Thoracic aorta (tissue), 2 donors: Measurements from ENCODE around the gene CWC27. TPM values are rescaled to one million over a fixed set of nuclear protein-coding genes. Genes with fewer than 3 reads are reported as not detected.

Experiments
- ATAC-seq: fragments of 150-250 bp; one replicate; pipeline ENCODE4 v1.8.0; 2017; ENCODE audit warnings: low read depth; ENCODE audit not compliant: insufficient number of reproducible peaks, low FRiP score
- DNase-seq: peaks from one replicate; pipeline ENCODE4 v3.0.0-alpha.2; 2020; ENCODE audit warnings: low spot score
- H3K27ac ChIP-seq, 2 donors: fragments of 200-600 bp; sonication (generic); 1 replicate in 1 of 2; 2 replicates in 1 of 2; pipeline ENCODE4 v1.5.1; 2016; ENCODE audit warnings: mild to moderate bottlenecking in 2 of 2, moderate library complexity in 2 of 2
- H3K27me3 ChIP-seq: fragments of 200-600 bp; sonication (generic); replicated peaks from 2 replicates; pipeline ENCODE4 v1.6.0; 2016; ENCODE audit warnings: mild to moderate bottlenecking; ENCODE audit not compliant: insufficient read depth
- H3K36me3 ChIP-seq: fragments of 200-600 bp; sonication (generic); one replicate; pipeline ENCODE4 v1.5.1; 2016
- H3K4me1 ChIP-seq, 2 donors: fragments of 200-600 bp; sonication (generic); 1 replicate in 1 of 2; 2 replicates in 1 of 2; pipeline versions ENCODE4 v1.5.1 to v1.6.0; 2016; ENCODE audit warnings: low read depth in 2 of 2, mild to moderate bottlenecking in 1 of 2; ENCODE audit not compliant: control insufficient read depth in 1 of 2
- H3K4me3 ChIP-seq: fragments of 200-600 bp; sonication (generic); 2 replicates; pipeline ENCODE4 v1.5.1; 2016; ENCODE audit warnings: mild to moderate bottlenecking
- H3K9me3 ChIP-seq: fragments of 200-600 bp; sonication (generic); 2 replicates; pipeline ENCODE4 v1.5.1; 2016
- CTCF ChIP-seq: fragments of 200-600 bp; sonication (generic); IDR thresholded peaks from one replicate; pipeline ENCODE4 v1.5.1; 2019; ENCODE audit warnings: antibody characterized with exemption
- total RNA-seq, 2 donors: library from RNA; depleted of rRNA; stranded (reverse); fragments of >200 nt; gene quantifications; one replicate each; pipeline versions ENCODE4 v1.1.0 to v1.2.3, GENCODE V29; 2016

Gene CWC27
- total RNA-seq, 2 donors from 2014 or later: 13.4 to 24.8 TPM

GRCh38 chr5:65026816-65027548 lies 258.3 kb downstream of the CWC27 start:
- no peaks in the 10 kb centered on the region for H3K36me3 ChIP-seq
- no peak overlapping the region for H3K27ac ChIP-seq
- no peak overlapping the region for H3K4me3 ChIP-seq
- DNase-seq: no peak
- no peak for ATAC-seq
- no peaks in the 10 kb centered on the region for H3K27me3 ChIP-seq
- H3K4me1 ChIP-seq: no peaks in the 10 kb centered on the region
- TF ChIP-seq CTCF: no peak
- no peaks in the 10 kb centered on the region for H3K9me3 ChIP-seq

- H3K9me3 ChIP-seq: no peaks in the 10 kb centered on the region
- H3K4me3 ChIP-seq: no peak overlapping the region
- TF ChIP-seq CTCF: no peak
- DNase-seq: no peak
- no peaks in the 10 kb centered on the region for H3K4me1 ChIP-seq
- H3K27ac ChIP-seq: no peak overlapping the region
- H3K27me3 ChIP-seq: no peaks in the 10 kb centered on the region
- H3K36me3 ChIP-seq: no peaks in the 10 kb centered on the region
- ATAC-seq: no peak
Observed at GRCh38 chr5:65029178-65029577, 260.4 kb downstream of the CWC27 start.

GRCh38 chr5:65030056-65030455 lies 261.3 kb downstream of the CWC27 start:
- Histone ChIP-seq H3K36me3 (no peaks in the 10 kb centered on the region), H3K4me3 (no peak overlapping the region), H3K9me3 (no peaks in the 10 kb centered on the region), H3K27me3 (no peaks in the 10 kb centered on the region), H3K27ac (no peak overlapping the region), H3K4me1 (peaks cover 0 to 8% of the 10 kb centered on the region in 2 donors)
- no peak for TF ChIP-seq CTCF
- DNase-seq: no peak
- ATAC-seq: no peak

GRCh38 chr5:65032250-65032649 lies 263.5 kb downstream of the CWC27 start:
- Histone ChIP-seq H3K27me3 (no peaks in the 10 kb centered on the region), H3K4me3 (no peak overlapping the region), H3K36me3 (no peaks in the 10 kb centered on the region), H3K9me3 (no peaks in the 10 kb centered on the region), H3K4me1 (peaks cover 14 to 25% of the 10 kb centered on the region in 2 donors), H3K27ac (no peak overlapping the region)
- no peak for ATAC-seq
- no peak for TF ChIP-seq CTCF
- no peak for DNase-seq

GRCh38 chr5:65034029-65034812 lies 265.5 kb downstream of the CWC27 start:
- Histone ChIP-seq H3K27me3 (no peaks in the 10 kb centered on the region), H3K9me3 (no peaks in the 10 kb centered on the region), H3K4me3 (no peak overlapping the region), H3K27ac (peak overlapping the region; percentile 95 to 98), H3K4me1 (peaks cover 23 to 38% of the 10 kb centered on the region in 2 donors), H3K36me3 (no peaks in the 10 kb centered on the region)
- TF ChIP-seq CTCF: no peak
- DNase-seq (no peak), ATAC-seq (no peak)
